Chondrocyte (in vitro differentiated cells): ENCODE measurements around the gene GPR162. TPM values are rescaled to one million over a fixed set of nuclear protein-coding genes. Genes with fewer than 3 reads are reported as not detected.

Experiments
- DNase-seq: peaks from one replicate; pipeline ENCODE4 v3.0.0; 2021; ENCODE audit warnings: mixed read lengths, low spot score
- H3K27ac Mint-ChIP-seq: one replicate; pipeline ENCODE4 v1.8.0; 2021; ENCODE audit warnings: mild to moderate bottlenecking, moderate library complexity, mixed read lengths; ENCODE audit not compliant: unreplicated experiment
- H3K27me3 Mint-ChIP-seq: 2 replicates; pipeline ENCODE4 v1.8.0; 2021; ENCODE audit warnings: low read depth, mixed read lengths
- H3K36me3 Mint-ChIP-seq: 2 replicates; pipeline ENCODE4 v1.8.0; 2021; ENCODE audit warnings: low read depth, mixed read lengths
- H3K4me1 Mint-ChIP-seq: 2 replicates; pipeline ENCODE4 v1.8.0; 2021; ENCODE audit warnings: low read depth, mild to moderate bottlenecking, mixed read lengths
- H3K4me3 Mint-ChIP-seq: one replicate; pipeline ENCODE4 v1.8.0; 2021; ENCODE audit warnings: mild to moderate bottlenecking, moderate library complexity, mixed read lengths; ENCODE audit not compliant: unreplicated experiment
- H3K9me3 Mint-ChIP-seq: 2 replicates; pipeline ENCODE4 v1.8.0; 2021; ENCODE audit warnings: low read depth, mixed read lengths
- total RNA-seq: library from RNA; stranded (reverse); gene quantifications from 3 replicates; pipeline ENCODE4 v1.2.1, GENCODE V29; 2021
- TF ChIP-seq, protein P1 (sequence below): fragments of 200-600 bp; sonication (generic); IDR thresholded peaks from 2 replicates; pipeline ENCODE4 v1.5.0; 2021; ENCODE audit warnings: antibody characterized with exemption, mild to moderate bottlenecking, moderate library complexity

Gene GPR162
- total RNA-seq, 1 donor from 2014 or later, result 4.2 TPM

DNA sequence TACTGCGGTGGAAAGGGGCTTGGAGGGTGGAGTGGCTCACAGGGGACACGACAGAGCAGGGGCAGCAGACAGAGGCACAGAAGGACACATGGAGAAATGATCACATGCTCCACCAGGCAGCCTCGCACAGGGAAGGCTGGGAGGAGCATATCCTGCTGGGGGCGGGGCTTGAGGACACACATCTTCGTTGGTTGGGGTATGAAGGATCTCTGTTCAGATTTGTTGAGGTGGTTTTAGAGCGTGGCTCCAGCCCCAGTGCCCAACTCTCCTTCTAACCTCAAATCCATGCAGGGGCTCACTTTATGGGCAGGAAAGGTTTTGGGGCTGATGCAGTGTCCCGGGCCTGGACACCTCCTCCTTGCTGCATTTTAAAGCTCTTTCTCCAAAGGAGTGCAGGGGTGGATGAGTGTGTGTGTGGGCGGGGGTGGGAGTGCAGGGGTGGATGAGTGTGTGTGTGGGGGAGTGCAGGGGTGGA, 5.9 kb downstream of the GPR162 start:
- no peaks in the 10 kb centered on the region for H3K27me3 Mint-ChIP-seq
- TF ChIP-seq, protein P1, sequence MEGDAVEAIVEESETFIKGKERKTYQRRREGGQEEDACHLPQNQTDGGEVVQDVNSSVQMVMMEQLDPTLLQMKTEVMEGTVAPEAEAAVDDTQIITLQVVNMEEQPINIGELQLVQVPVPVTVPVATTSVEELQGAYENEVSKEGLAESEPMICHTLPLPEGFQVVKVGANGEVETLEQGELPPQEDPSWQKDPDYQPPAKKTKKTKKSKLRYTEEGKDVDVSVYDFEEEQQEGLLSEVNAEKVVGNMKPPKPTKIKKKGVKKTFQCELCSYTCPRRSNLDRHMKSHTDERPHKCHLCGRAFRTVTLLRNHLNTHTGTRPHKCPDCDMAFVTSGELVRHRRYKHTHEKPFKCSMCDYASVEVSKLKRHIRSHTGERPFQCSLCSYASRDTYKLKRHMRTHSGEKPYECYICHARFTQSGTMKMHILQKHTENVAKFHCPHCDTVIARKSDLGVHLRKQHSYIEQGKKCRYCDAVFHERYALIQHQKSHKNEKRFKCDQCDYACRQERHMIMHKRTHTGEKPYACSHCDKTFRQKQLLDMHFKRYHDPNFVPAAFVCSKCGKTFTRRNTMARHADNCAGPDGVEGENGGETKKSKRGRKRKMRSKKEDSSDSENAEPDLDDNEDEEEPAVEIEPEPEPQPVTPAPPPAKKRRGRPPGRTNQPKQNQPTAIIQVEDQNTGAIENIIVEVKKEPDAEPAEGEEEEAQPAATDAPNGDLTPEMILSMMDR, result no peak
- no peaks in the 10 kb centered on the region for H3K9me3 Mint-ChIP-seq
- DNase-seq, result no peak
- peaks cover 8% of the 10 kb centered on the region for H3K36me3 Mint-ChIP-seq
- peak overlapping the region; percentile 64 for H3K4me3 Mint-ChIP-seq
- peak overlapping the region; percentile 78 for H3K27ac Mint-ChIP-seq
- peaks cover 43% of the 10 kb centered on the region for H3K4me1 Mint-ChIP-seq

DNA sequence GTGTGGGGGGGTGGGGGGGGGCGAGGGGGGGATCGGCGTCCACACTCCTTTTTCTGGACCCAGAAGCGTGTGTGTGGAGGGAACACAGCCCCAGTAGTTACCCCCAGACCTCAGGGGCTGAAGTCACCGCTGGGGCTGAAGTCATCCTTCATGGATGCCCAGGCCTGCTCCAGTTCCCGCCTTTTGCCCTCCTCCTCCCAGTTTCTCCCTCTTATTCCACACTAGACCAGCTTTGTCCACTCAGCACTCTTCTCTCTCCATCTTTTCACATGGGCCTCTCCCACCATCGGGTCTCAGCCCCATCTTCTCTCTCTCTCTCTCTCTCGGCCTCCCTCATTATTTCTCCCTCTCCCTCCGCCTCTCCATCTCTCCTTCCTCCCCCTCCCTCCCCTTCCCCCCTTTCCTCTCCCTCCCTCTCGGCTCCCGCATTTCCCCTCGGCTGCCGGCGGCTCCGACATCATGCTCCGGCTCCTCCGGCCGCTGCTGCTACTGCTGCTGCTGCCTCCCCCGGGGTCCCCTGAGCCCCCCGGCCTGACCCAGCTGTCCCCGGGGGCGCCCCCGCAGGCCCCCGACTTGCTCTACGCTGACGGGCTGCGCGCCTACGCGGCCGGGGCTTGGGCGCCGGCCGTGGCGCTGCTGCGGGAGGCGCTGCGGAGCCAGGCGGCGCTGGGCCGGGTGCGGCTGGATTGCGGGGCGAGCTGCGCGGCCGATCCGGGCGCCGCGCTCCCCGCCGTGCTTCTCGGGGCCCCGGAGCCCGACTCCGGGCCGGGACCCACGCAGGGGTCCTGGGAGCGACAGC, 6.6 kb downstream of the GPR162 start, which contains the start of gene P3H3:
Gene P3H3 (plus strand): TSS at position 426 of the 799 bp plus-strand sequence. CDS start 34 bp downstream, at position 460.
- Mint-ChIP-seq H3K36me3 (peaks cover 8% of the 10 kb centered on the region), H3K27ac (peak within 1 kb of the TSS; percentile 97), H3K4me1 (peaks cover 38% of the 10 kb centered on the region), H3K9me3 (no peaks in the 10 kb centered on the region), H3K4me3 (peak within 1 kb of the TSS; percentile 96), H3K27me3 (no peaks in the 10 kb centered on the region)
- TF ChIP-seq, protein P1, result peak; percentile 25
- DNase-seq, result peak; percentile 66

- H3K36me3 Mint-ChIP-seq, result peaks cover 14% of the 10 kb centered on the region
- peak; percentile 93 for DNase-seq
- no peaks in the 10 kb centered on the region for H3K9me3 Mint-ChIP-seq
- H3K4me3 Mint-ChIP-seq, result peak overlapping the region; percentile 96
- H3K27me3 Mint-ChIP-seq, result no peaks in the 10 kb centered on the region
- peak overlapping the region; percentile 97 for H3K27ac Mint-ChIP-seq
- TF ChIP-seq, protein P1, result no peak
- H3K4me1 Mint-ChIP-seq, result peaks cover 39% of the 10 kb centered on the region
These were observed 7.3 kb downstream of the GPR162 start for GRCh38 chr12:6828781-6829535.

- Mint-ChIP-seq H3K36me3 (peaks cover 19% of the 10 kb centered on the region), H3K27me3 (no peaks in the 10 kb centered on the region), H3K4me1 (peaks cover 38% of the 10 kb centered on the region), H3K27ac (peak overlapping the region; percentile 97), H3K4me3 (peak overlapping the region; percentile 96), H3K9me3 (no peaks in the 10 kb centered on the region)
- TF ChIP-seq, protein P1, result peak; percentile 49
- DNase-seq, result peak; percentile 85
These were observed 8.1 kb downstream of the GPR162 start for GRCh38 chr12:6829536-6830220.
